C4-2B (cell line): ENCODE measurements around the gene CMC2.

Experiments
- ZFX ChIP-seq: fragments of 450-650 bp; IDR thresholded peaks from 2 replicates; pipeline ENCODE4 v1.6.1; 2017
- TF ChIP-seq, protein P1 (sequence below): fragments of 450-650 bp; conservative IDR thresholded peaks from 2 replicates; pipeline ENCODE4 v1.5.1; 2017; ENCODE audit warnings: mild to moderate bottlenecking

DNA sequence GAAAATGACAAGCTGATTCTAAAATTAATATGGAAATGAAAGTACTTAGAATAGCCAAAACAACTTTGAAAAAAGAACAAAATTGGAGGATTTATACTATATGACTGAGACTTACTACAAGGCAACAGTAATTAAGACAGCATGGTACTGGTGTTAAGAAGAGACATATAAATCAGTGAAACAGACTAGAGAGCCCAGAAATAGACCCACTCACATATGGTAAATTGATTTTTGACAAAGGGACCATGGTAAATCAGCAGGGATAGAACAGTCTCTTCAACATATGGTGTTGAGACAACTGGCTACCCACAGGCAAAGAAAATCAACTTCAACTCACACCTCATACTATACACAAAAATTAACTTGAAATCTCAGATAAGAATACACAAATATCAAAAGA is 12.9 kb downstream of the CMC2 start:
- TF ChIP-seq, protein P1, sequence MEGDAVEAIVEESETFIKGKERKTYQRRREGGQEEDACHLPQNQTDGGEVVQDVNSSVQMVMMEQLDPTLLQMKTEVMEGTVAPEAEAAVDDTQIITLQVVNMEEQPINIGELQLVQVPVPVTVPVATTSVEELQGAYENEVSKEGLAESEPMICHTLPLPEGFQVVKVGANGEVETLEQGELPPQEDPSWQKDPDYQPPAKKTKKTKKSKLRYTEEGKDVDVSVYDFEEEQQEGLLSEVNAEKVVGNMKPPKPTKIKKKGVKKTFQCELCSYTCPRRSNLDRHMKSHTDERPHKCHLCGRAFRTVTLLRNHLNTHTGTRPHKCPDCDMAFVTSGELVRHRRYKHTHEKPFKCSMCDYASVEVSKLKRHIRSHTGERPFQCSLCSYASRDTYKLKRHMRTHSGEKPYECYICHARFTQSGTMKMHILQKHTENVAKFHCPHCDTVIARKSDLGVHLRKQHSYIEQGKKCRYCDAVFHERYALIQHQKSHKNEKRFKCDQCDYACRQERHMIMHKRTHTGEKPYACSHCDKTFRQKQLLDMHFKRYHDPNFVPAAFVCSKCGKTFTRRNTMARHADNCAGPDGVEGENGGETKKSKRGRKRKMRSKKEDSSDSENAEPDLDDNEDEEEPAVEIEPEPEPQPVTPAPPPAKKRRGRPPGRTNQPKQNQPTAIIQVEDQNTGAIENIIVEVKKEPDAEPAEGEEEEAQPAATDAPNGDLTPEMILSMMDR: no peak
- TF ChIP-seq ZFX: no peak
